Naive thymus-derived CD4-positive, alpha-beta T cell (primary cell): ENCODE results near the gene SPTSSA. TPM values are rescaled to one million over a fixed set of nuclear protein-coding genes. Genes with fewer than 3 reads are reported as not detected.
A peak's percentile ranks its signal among the peaks of the same experiment; 100 is the strongest.
"Not testable (repeated sequence)": the region's sequence is repeated elsewhere in the genome, so short reads cannot be mapped to it uniquely, and the experiment has no call there.

Experiments used
- ATAC-seq: fragments of 150-1000 bp; cut with Tn5 transposase; 2 replicates; pipeline ENCODE4 v1.10.0; 2021; ENCODE audit warnings: mild to moderate bottlenecking, moderate library complexity
- CTCF ChIA-PET: fragments of 350-600 bp; sonication (Branson Sonifier 250); formaldehyde crosslinking; loops from one replicate; lab custom pipeline; 2021; ENCODE audit warnings: antibody characterized with exemption; lab: Charles Lee
- POLR2A ChIA-PET: fragments of 350-600 bp; sonication (Branson Sonifier 250); formaldehyde crosslinking; loops from one replicate; lab custom pipeline; 2021; ENCODE audit warnings: antibody characterized with exemption, inconsistent platforms; lab: Charles Lee
- DNase-seq, 9 donors: peaks; one replicate each; pipeline versions ENCODE4 v3.0.0 to v3.0.0-alpha.2; 2020 to 2022; ENCODE audit warnings: mixed read lengths in 1 of 9
- H3K27ac ChIP-seq: one replicate; pipeline ENCODE4 v1.7.0; 2013; ENCODE audit warnings: mild to moderate bottlenecking, low read depth, low read length, moderate library complexity
- H3K27me3 ChIP-seq, 2 donors: one replicate each; pipeline ENCODE4 v1.7.0; 2013; ENCODE audit warnings: low read length in 2 of 2, mild to moderate bottlenecking in 2 of 2, moderate library complexity in 2 of 2; ENCODE audit not compliant: control insufficient read depth in 2 of 2, insufficient read depth in 2 of 2
- H3K36me3 ChIP-seq, 3 experiments: 1 replicate in 2 of 3; 2 replicates in 1 of 3; pipeline ENCODE4 v1.7.0; 2013; ENCODE audit warnings: low read length in 3 of 3, mild to moderate bottlenecking in 3 of 3, moderate library complexity in 1 of 3; ENCODE audit not compliant: insufficient read depth in 3 of 3, control insufficient read depth in 2 of 3
- H3K4me1 ChIP-seq, 2 donors: one replicate each; pipeline ENCODE4 v1.7.0; 2013; ENCODE audit warnings: low read length in 2 of 2, mild to moderate bottlenecking in 2 of 2, moderate library complexity in 1 of 2; ENCODE audit not compliant: control insufficient read depth in 2 of 2, insufficient read depth in 2 of 2
- H3K4me3 ChIP-seq: 2 replicates; pipeline ENCODE4 v1.7.0; 2013; ENCODE audit warnings: mild to moderate bottlenecking, low read length
- H3K9me3 ChIP-seq, 3 experiments: 1 replicate in 2 of 3; 2 replicates in 1 of 3; pipeline ENCODE4 v1.7.0; 2013; ENCODE audit warnings: low read length in 3 of 3; ENCODE audit not compliant: control insufficient read depth in 2 of 3
- H3K27ac Mint-ChIP-seq, 9 donors: one replicate each; pipeline ENCODE4 v1.8.0; 2020 to 2022; ENCODE audit warnings: mixed read lengths in 9 of 9, mild to moderate bottlenecking in 8 of 9, moderate library complexity in 5 of 9, inconsistent platforms in 2 of 9
- H3K27me3 Mint-ChIP-seq, 5 donors: one replicate each; pipeline ENCODE4 v1.8.0; 2021 to 2022; ENCODE audit warnings: mixed read lengths in 5 of 5, mild to moderate bottlenecking in 1 of 5
- H3K36me3 Mint-ChIP-seq, 5 donors: one replicate each; pipeline ENCODE4 v1.8.0; 2020 to 2022; ENCODE audit warnings: mixed read lengths in 5 of 5, mild to moderate bottlenecking in 3 of 5, inconsistent platforms in 1 of 5
- H3K4me1 Mint-ChIP-seq, 7 donors: one replicate each; pipeline ENCODE4 v1.8.0; 2020 to 2022; ENCODE audit warnings: mixed read lengths in 7 of 7, mild to moderate bottlenecking in 3 of 7, inconsistent platforms in 1 of 7
- H3K4me3 Mint-ChIP-seq, 10 donors: one replicate each; pipeline ENCODE4 v1.8.0; 2020 to 2022; ENCODE audit warnings: mild to moderate bottlenecking in 10 of 10, mixed read lengths in 10 of 10, moderate library complexity in 6 of 10, inconsistent platforms in 2 of 10
- H3K9me3 Mint-ChIP-seq, 11 donors: one replicate each; pipeline ENCODE4 v1.8.0; 2020 to 2022; ENCODE audit warnings: mixed read lengths in 11 of 11, mild to moderate bottlenecking in 4 of 11, inconsistent platforms in 1 of 11, moderate library complexity in 1 of 11
- intact Hi-C, 2 donors: fragments of 100-400 bp; cut with micrococcal nuclease; formaldehyde crosslinking; loops; one replicate each; pipeline ENCODE4 v1.15.1; 2023
- polyA plus RNA-seq, 2 donors: library from polyadenylated mRNA; unstranded; fragments of 300-500 nt; fragmentation: Illumina TruSeq; gene quantifications; one replicate each; pipeline ENCODE4 v1.2.3, GENCODE V29; 2021
- total RNA-seq, 6 experiments: library from RNA in 5 of 6; stranded (reverse) in 5 of 6; gene quantifications; 1 replicate in 5 of 6; 2 replicates in 1 of 6; pipeline ENCODE4 v1.2.3 and lab custom pipeline; 2021 to 2026

SPTSSA gene
- total RNA-seq, result 10 to 100 TPM in 1 of 5 experiments, 1 to 10 TPM in 4; 2.2 to 13.3 (median 3.0) TPM
- 1 to 10 TPM; 5.1 to 8.5 TPM for polyA plus RNA-seq
- 1.9 reads per million, percentile 8 among the genes with 10 or more reads in this experiment for total RNA-seq (lab: John Stamatoyannopoulos, UW)

DNA sequence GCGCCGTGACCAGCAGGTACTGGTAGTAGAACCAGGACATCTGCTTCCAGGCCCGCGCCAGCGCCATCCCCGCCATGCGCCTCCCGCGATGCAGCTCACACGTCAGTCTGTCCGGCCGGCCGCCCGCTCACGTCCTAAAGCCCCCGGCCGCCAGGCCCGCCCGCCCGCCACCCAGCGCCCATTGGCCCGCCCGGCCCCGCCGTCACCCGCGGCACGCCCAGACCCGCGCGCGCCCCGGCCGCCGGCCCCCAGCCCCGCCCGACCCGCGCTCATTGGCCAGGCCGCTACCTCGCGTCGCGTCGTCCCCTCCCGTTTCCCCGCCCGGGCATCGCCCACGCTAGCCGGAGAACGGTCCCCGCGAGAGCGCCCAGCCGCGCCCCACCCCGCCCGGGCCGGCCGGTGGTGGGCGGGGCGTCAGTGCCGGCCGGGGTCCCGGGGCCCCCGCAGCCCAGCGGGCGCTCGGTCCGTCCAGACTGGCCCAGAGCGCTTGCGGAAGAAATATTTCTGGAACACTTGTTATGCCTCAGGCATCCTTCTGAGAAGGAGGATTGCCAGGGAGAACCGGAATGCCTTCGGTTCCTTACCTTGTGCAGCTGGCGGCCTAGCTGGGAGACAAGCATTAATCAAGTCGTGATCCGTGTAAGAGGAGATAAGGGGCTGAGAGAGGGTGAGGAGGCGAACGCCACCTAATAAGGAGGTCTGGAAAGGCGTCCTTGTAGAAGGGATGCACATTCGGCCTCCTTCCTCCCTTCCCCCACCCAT, at the start of gene SPTSSA:
TSS of gene SPTSSA (minus strand) at position 109 of the 762 bp plus-strand sequence. CDS start at position 76, 33 bp downstream.
- Mint-ChIP-seq H3K4me3 (peak within 1 kb of the TSS; percentile 83 to 97 (median 89)), H3K27ac (peak within 1 kb of the TSS; percentile 60 to 94 (median 86)), H3K36me3 (peaks cover 0 to 2% (median 0%) of the 10 kb centered on the region in 5 donors), H3K9me3 (no peaks in the 10 kb centered on the region), H3K27me3 (no peaks in the 10 kb centered on the region), H3K4me1 (peaks cover 11 to 25% (median 15%) of the 10 kb centered on the region in 7 donors)
- no peaks in the 10 kb centered on the region for H3K9me3 ChIP-seq
- ATAC-seq (peak; percentile 98), DNase-seq (peak; percentile 61 to 92 (median 76))
- intact Hi-C loops, result loop anchor here (1.0 to 10.0 kb wide), 11 partner anchors 75 to 1862 kb away; partner anchors contain the start of genes BRMS1L (in 2 of the 2), EAPP (in 2 of the 2), CFL2 (in 1 of the 2) and MBIP (in 1 of the 2)
- ChIA-PET POLR2A (interaction anchor here (0.7 kb wide), 1 partner anchor 73 kb away, joined by 7 read pairs; no protein-coding TSS in a partner anchor), CTCF (no interaction called here)
- no peaks in the 10 kb centered on the region for H3K36me3 ChIP-seq
- H3K27me3 ChIP-seq, result no peaks in the 10 kb centered on the region
- peak within 1 kb of the TSS; percentile 70 for H3K4me3 ChIP-seq
- H3K27ac ChIP-seq, result peak within 1 kb of the TSS; percentile 78
- peaks cover 0 to 6% of the 10 kb centered on the region in 2 donors for H3K4me1 ChIP-seq

- H3K4me1 ChIP-seq, result no peaks in the 10 kb centered on the region
- H3K36me3 ChIP-seq, result no peaks in the 10 kb centered on the region
- intact Hi-C loops, result no loop called here
- no peaks in the 10 kb centered on the region for H3K9me3 ChIP-seq
- Mint-ChIP-seq H3K36me3 (peaks cover 0 to 3% (median 0%) of the 10 kb centered on the region in 5 donors), H3K27me3 (no peaks in the 10 kb centered on the region), H3K4me3 (no peak overlapping the region), H3K27ac (no peak overlapping the region), H3K4me1 (no peaks in the 10 kb centered on the region), H3K9me3 (no peaks in the 10 kb centered on the region)
- H3K4me3 ChIP-seq, result no peak overlapping the region
- no peaks in the 10 kb centered on the region for H3K27me3 ChIP-seq
- H3K27ac ChIP-seq, result no peak overlapping the region
- POLR2A ChIA-PET, result no interaction called here
- CTCF ChIA-PET, result no interaction called here
- DNase-seq, result no peak
- ATAC-seq, result no peak
Observed at GRCh38 chr14:34507884-34508283, 45.8 kb upstream of the SPTSSA start.

DNA sequence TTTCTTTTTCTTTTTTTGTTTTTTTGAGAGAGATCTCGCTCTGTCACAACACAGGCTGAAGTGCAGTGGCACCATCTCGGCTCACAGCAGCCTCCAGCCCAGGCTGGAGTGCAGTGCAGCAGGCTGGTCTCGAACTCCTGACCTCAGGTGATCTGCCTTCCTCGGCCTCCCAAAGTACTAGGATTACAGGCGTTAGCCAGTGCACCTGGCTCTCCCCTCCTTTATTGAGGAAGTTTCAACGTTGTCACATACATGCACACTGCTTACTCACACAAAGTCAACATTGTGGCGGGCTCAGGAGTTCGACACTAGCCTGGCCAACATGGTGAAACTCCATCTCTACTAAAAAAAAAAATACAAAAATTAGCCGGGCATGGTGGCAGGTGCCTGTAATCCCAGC, 45.4 kb upstream of the SPTSSA start:
- H3K9me3 Mint-ChIP-seq, result no peaks in the 10 kb centered on the region
- H3K4me3 Mint-ChIP-seq, result no peak overlapping the region
- no peak overlapping the region for H3K27ac ChIP-seq
- DNase-seq, result no peak
- H3K4me1 ChIP-seq, result no peaks in the 10 kb centered on the region
- H3K36me3 Mint-ChIP-seq, result peaks cover 0 to 3% (median 0%) of the 10 kb centered on the region in 5 donors
- no peaks in the 10 kb centered on the region for H3K27me3 ChIP-seq
- ATAC-seq, result no peak
- H3K27ac Mint-ChIP-seq, result no peak overlapping the region
- no peaks in the 10 kb centered on the region for H3K4me1 Mint-ChIP-seq
- no peaks in the 10 kb centered on the region for H3K9me3 ChIP-seq
- H3K36me3 ChIP-seq, result no peaks in the 10 kb centered on the region
- POLR2A ChIA-PET, result no interaction called here
- H3K4me3 ChIP-seq, result no peak overlapping the region
- intact Hi-C loops, result no loop called here
- CTCF ChIA-PET, result no interaction called here
- H3K27me3 Mint-ChIP-seq, result no peaks in the 10 kb centered on the region

GRCh38 chr14:34505124-34505491, 43.1 kb upstream of the SPTSSA start:
- H3K27ac Mint-ChIP-seq, H3K27ac ChIP-seq, H3K4me1 ChIP-seq, H3K4me3 ChIP-seq, DNase-seq, H3K27me3 Mint-ChIP-seq, intact Hi-C loops, H3K27me3 ChIP-seq, CTCF ChIA-PET, H3K4me1 Mint-ChIP-seq, H3K9me3 ChIP-seq, POLR2A ChIA-PET, H3K36me3 ChIP-seq, H3K36me3 Mint-ChIP-seq, ATAC-seq, H3K9me3 Mint-ChIP-seq, H3K4me3 Mint-ChIP-seq: not testable (repeated sequence)

DNA sequence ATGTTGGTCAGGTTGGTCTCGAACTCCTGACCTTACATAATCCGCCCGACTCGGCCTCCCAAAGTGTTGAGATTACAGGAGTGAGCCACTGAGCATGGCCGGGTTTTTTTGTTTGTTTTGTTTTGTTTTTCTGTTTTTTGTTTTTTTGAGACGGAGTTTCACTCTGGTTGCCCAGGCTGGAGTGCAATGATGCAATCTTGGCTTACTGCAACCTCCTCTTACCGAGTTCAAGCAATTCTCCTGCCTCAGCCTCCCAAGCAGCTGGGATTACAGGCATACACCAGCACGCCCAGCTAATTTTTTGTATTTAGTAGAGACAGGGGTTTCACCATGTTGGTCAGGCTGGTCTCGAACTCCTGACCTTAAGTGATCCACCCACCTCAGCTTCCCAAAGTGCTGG, 42.0 kb upstream of the SPTSSA start:
- intact Hi-C loops, H3K27ac ChIP-seq, H3K4me1 Mint-ChIP-seq, H3K27me3 Mint-ChIP-seq, H3K9me3 Mint-ChIP-seq, ATAC-seq, H3K4me1 ChIP-seq, H3K9me3 ChIP-seq, POLR2A ChIA-PET, CTCF ChIA-PET, H3K27me3 ChIP-seq, DNase-seq, H3K4me3 Mint-ChIP-seq, H3K36me3 Mint-ChIP-seq, H3K36me3 ChIP-seq, H3K4me3 ChIP-seq: not testable (repeated sequence)
- H3K27ac Mint-ChIP-seq, result peak overlapping the region in 1 of 9 donors; percentile 80

DNA sequence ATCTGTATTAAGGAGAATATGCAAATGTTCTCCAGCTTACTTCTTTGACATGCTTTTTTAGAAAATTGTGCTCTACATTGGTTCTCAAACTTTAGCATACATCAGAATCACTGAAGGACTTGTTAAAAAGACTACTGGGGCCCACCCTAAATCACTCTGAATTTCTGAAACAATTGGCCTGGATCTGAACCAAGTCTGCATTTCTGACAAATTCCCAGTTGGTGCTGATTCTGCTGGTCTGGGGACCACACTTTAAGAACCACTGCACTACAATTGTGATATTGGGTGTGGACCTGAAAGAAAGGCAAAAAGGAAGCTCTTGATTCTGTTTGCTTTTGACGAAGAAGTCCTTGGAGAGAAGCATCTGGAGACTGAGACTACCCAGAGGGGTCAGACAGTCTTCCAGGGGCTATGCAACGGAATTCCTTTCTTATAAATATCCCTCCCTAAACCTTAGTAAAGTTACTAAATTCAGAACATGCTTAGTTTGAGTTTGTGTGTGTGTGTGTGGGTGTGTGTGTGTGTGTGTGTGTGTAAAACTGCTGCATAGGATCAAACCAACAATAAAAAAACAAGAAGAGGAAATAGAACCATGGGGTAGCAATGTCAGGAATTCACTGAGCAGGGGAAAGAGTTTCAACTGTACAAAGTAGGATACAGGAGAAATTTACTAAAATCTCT, 40.6 kb upstream of the SPTSSA start:
- Mint-ChIP-seq H3K9me3 (no peaks in the 10 kb centered on the region), H3K4me1 (no peaks in the 10 kb centered on the region), H3K4me3 (no peak overlapping the region), H3K27me3 (no peaks in the 10 kb centered on the region), H3K27ac (no peak overlapping the region), H3K36me3 (peaks cover 0 to 3% (median 0%) of the 10 kb centered on the region in 5 donors)
- Histone ChIP-seq H3K36me3 (no peaks in the 10 kb centered on the region), H3K4me3 (no peak overlapping the region), H3K4me1 (no peaks in the 10 kb centered on the region), H3K27me3 (no peaks in the 10 kb centered on the region), H3K9me3 (no peaks in the 10 kb centered on the region), H3K27ac (no peak overlapping the region)
- POLR2A ChIA-PET, result no interaction called here
- DNase-seq, result no peak
- no peak for ATAC-seq
- CTCF ChIA-PET, result no interaction called here
- intact Hi-C loops, result no loop called here
